ENCODE data around the gene SVIL.

- TF ChIP-seq CTCF (IDR thresholded peaks at IDR 0.05; ENCODE audit: low read depth, low read length, missing input control): no peak
- no peak for TF ChIP-seq EGR1 (IDR thresholded peaks at IDR 0.05; ENCODE audit: low read depth in 2 of 2)
- no peak for TF ChIP-seq ATF3 (IDR thresholded peaks at IDR 0.05)
- no peak for TF ChIP-seq YY1 (IDR thresholded peaks at IDR 0.05)
- no peak for TF ChIP-seq GABPA (IDR thresholded peaks at IDR 0.05 in 1 of 2, conservative IDR thresholded peaks at IDR 0.05 in 1 of 2)
- TF ChIP-seq RAD21 (IDR thresholded peaks at IDR 0.05): no peak
- no peak for TF ChIP-seq REST (IDR thresholded peaks at IDR 0.05)
- TF ChIP-seq MAX (IDR thresholded peaks at IDR 0.05): no peak
- no peak for TF ChIP-seq TAF1 (conservative IDR thresholded peaks at IDR 0.05)
- TF ChIP-seq HNF4G (IDR thresholded peaks at IDR 0.05): no peak
- no peak for TF ChIP-seq JUND (IDR thresholded peaks at IDR 0.05)
- TF ChIP-seq RXRA (IDR thresholded peaks at IDR 0.05): no peak
- no peak for TF ChIP-seq HNF4A (conservative IDR thresholded peaks at IDR 0.05)
- TF ChIP-seq SP1 (IDR thresholded peaks at IDR 0.05): no peak
Observed at GRCh38 chr10:29621161-29621560, 13.6 kb downstream of the SVIL start.
